ENCODE data around the gene S100PBP. TPM values are rescaled to one million over a fixed set of nuclear protein-coding genes. Genes with fewer than 3 reads are reported as not detected.

Gene S100PBP
- total and polyA plus RNA-seq, 2 of the 13 experiments (the other 11 are each of a cell fraction or from before 2014, with no cell fraction given) = 20.4 to 26.1 TPM

- no peak for TF ChIP-seq HNF4G (IDR thresholded peaks at IDR 0.05; ENCODE audit: borderline replicate concordance, low read depth, low read length)
- TF ChIP-seq HNF4G (CRISPR knock-in tag; IDR thresholded peaks at IDR 0.05; ENCODE audit: borderline replicate concordance, low read depth) = peak; percentile 75; the same call in 1 of the 2 replicates
- peak; percentile 98 for TF ChIP-seq ZNF280D (CRISPR knock-in tag; IDR thresholded peaks at IDR 0.05)
- TF ChIP-seq ZNF558 (CRISPR knock-in tag; IDR thresholded peaks at IDR 0.05; ENCODE audit: borderline replicate concordance) = peak; percentile 99; the same call in 1 of the 2 replicates
- TF ChIP-seq, protein P1, sequence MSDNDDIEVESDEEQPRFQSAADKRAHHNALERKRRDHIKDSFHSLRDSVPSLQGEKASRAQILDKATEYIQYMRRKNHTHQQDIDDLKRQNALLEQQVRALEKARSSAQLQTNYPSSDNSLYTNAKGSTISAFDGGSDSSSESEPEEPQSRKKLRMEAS (IDR thresholded peaks at IDR 0.05) = peak; percentile 59
- peak; percentile 87 for TF ChIP-seq ATF3 (CRISPR knock-in tag; IDR thresholded peaks at IDR 0.05)
- peak; percentile 91 for TF ChIP-seq ZSCAN30 (CRISPR knock-in tag; IDR thresholded peaks at IDR 0.05)
- TF ChIP-seq, protein P2, sequence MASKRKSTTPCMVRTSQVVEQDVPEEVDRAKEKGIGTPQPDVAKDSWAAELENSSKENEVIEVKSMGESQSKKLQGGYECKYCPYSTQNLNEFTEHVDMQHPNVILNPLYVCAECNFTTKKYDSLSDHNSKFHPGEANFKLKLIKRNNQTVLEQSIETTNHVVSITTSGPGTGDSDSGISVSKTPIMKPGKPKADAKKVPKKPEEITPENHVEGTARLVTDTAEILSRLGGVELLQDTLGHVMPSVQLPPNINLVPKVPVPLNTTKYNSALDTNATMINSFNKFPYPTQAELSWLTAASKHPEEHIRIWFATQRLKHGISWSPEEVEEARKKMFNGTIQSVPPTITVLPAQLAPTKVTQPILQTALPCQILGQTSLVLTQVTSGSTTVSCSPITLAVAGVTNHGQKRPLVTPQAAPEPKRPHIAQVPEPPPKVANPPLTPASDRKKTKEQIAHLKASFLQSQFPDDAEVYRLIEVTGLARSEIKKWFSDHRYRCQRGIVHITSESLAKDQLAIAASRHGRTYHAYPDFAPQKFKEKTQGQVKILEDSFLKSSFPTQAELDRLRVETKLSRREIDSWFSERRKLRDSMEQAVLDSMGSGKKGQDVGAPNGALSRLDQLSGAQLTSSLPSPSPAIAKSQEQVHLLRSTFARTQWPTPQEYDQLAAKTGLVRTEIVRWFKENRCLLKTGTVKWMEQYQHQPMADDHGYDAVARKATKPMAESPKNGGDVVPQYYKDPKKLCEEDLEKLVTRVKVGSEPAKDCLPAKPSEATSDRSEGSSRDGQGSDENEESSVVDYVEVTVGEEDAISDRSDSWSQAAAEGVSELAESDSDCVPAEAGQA (IDR thresholded peaks at IDR 0.05; ENCODE audit: low read depth) = no peak
- TF ChIP-seq, protein P2 (CRISPR knock-in tag; IDR thresholded peaks at IDR 0.05; ENCODE audit: borderline replicate concordance) = peak; percentile 99
- peak; percentile 98 for TF ChIP-seq ZSCAN21 (CRISPR knock-in tag; IDR thresholded peaks at IDR 0.05; ENCODE audit: borderline replicate concordance)
- peak; percentile 90 for TF ChIP-seq ZNF503 (CRISPR knock-in tag; IDR thresholded peaks at IDR 0.05)
- no peak for TF ChIP-seq FOXA1 (IDR thresholded peaks at IDR 0.05)
- 0 out of 2 replicates have a peak, but pooled peaks have one; percentile 4 for TF ChIP-seq FOXA1 (CRISPR knock-in tag; IDR thresholded peaks at IDR 0.05)
- TF ChIP-seq, protein P3, sequence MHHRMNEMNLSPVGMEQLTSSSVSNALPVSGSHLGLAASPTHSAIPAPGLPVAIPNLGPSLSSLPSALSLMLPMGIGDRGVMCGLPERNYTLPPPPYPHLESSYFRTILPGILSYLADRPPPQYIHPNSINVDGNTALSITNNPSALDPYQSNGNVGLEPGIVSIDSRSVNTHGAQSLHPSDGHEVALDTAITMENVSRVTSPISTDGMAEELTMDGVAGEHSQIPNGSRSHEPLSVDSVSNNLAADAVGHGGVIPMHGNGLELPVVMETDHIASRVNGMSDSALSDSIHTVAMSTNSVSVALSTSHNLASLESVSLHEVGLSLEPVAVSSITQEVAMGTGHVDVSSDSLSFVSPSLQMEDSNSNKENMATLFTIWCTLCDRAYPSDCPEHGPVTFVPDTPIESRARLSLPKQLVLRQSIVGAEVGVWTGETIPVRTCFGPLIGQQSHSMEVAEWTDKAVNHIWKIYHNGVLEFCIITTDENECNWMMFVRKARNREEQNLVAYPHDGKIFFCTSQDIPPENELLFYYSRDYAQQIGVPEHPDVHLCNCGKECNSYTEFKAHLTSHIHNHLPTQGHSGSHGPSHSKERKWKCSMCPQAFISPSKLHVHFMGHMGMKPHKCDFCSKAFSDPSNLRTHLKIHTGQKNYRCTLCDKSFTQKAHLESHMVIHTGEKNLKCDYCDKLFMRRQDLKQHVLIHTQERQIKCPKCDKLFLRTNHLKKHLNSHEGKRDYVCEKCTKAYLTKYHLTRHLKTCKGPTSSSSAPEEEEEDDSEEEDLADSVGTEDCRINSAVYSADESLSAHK (CRISPR knock-in tag; IDR thresholded peaks at IDR 0.05; ENCODE audit: borderline replicate concordance) = peak; percentile 94
Observed at GRCh38 chr1:32886004-32886827, 68.8 kb downstream of the S100PBP start, which contains the start of gene HPCA (continued).
